Astrocyte (in vitro differentiated cells and primary cell): ENCODE measurements around the gene EOLA1.
"Not testable (repeated sequence)": the region's sequence is repeated elsewhere in the genome, so short reads cannot be mapped to it uniquely, and the experiment has no call there.

ENCODE experiments used
- CTCF ChIP-seq: IDR thresholded peaks from 2 replicates; pipeline ENCODE4 v1.5.1; 2011; ENCODE audit warnings: low read depth, mild to moderate bottlenecking, inconsistent platforms, low read length, moderate library complexity; ENCODE audit not compliant: insufficient read depth
- EZH2 ChIP-seq: IDR thresholded peaks from 2 replicates; pipeline ENCODE4 v1.6.1; 2012; ENCODE audit warnings: mild to moderate bottlenecking, low read length, inconsistent platforms; ENCODE audit not compliant: insufficient read depth

- TF ChIP-seq CTCF, EZH2: not testable (repeated sequence)
Observed at GRCh38 chrX:149546962-149547361, 6.2 kb downstream of the EOLA1 start.
